Stomach (tissue), 4 donors: Measurements from ENCODE around the gene KCTD16.

ENCODE experiments used
- CTCF ChIP-seq, 7 experiments: fragments of 450-650 bp in 4 of 7; fragments of 200-600 bp in 3 of 7; sonication (generic) in 3 of 7; IDR thresholded peaks; one replicate each; pipeline ENCODE4 v1.5.1; 2016 to 2019; ENCODE audit warnings: antibody characterized with exemption in 7 of 7, control low read depth in 2 of 7, mild to moderate bottlenecking in 1 of 7
- EP300 ChIP-seq: sonication (generic); formaldehyde crosslinking; IDR thresholded peaks from one replicate; pipeline ENCODE4 v1.6.1; 2017; ENCODE audit warnings: antibody characterized with exemption
- POLR2A ChIP-seq, 4 donors: fragments of 450-650 bp; IDR thresholded peaks; one replicate each; pipeline ENCODE4 v1.6.1; 2016; ENCODE audit warnings: antibody characterized with exemption in 4 of 4, control low read depth in 2 of 4, mild to moderate bottlenecking in 1 of 4, moderate library complexity in 1 of 4
- POLR2AphosphoS5 ChIP-seq, 3 donors: sonication (generic); formaldehyde crosslinking; IDR thresholded peaks; one replicate each; pipeline ENCODE4 v1.6.1; 2016; ENCODE audit warnings: antibody characterized with exemption in 3 of 3

DNA sequence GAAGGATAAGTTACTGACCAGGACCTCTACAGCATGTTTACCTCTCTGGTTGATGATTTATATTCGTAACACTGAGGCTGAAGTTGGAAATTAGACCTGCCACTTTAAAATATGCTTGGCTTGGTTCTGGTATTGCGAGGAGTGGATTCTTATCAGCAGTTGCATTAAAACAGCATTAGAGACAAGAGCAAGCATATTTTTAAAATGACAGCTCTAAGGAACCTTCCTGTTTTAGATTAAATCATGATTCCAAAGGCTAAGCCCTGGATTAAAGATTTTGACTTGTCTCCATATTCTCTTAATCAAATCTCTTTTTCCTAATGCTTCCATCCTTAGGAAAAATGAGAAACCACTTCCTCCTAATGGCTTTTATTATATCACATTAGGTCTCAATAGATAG lies 277.8 kb downstream of the KCTD16 start:
- TF ChIP-seq POLR2A (IDR thresholded peaks at IDR 0.05) (no peak), CTCF (IDR thresholded peaks at IDR 0.05) (no peak), POLR2AphosphoS5 (IDR thresholded peaks at IDR 0.05) (no peak), EP300 (no peak)
